ENCODE data around the gene TPT1. TPM values are rescaled to one million over a fixed set of nuclear protein-coding genes. Genes with fewer than 3 reads are reported as not detected.
"Not testable (repeated sequence)": the region's sequence is repeated elsewhere in the genome, so short reads cannot be mapped to it uniquely, and the experiment has no call there.

Gene TPT1
- total RNA-seq, 1 experiment from 2014 or later: 3,941 TPM

- DNase-seq (ENCODE audit: low read depth, low spot score): no peak
- in situ Hi-C loops (cut with HindIII; ENCODE audit: low pct_unique_long_range_greater_than_20kb, low sequenced_read_pairs): no loop called here
These were observed 31.5 kb upstream of the TPT1 start for GRCh38 chr13:45372189-45373161.

- in situ Hi-C loops (cut with HindIII; ENCODE audit: low pct_unique_long_range_greater_than_20kb, low sequenced_read_pairs): no loop called here
- DNase-seq (ENCODE audit: low read depth, low spot score): peak; percentile 78
These were observed 30.0 kb upstream of the TPT1 start for GRCh38 chr13:45370922-45371406.

DNA sequence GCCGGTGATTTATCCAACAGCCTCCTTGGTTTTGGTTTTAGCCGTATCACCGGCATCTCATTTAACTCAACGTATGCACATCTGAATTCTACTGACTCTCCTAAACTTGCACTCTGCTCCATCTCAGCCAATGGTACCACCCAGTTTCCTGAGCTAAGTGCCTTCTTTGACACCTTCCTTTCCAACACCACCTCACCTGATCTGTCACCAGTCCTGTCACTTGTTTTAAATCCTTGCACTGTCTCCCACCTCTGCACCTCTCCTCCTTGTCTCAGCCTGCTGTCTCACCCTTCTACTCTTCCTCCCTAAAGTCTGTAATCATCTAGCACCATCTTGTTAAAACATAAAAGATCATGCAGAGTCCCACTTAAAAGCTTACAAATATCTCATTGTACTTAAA lies 28.1 kb upstream of the TPT1 start:
- no peak for DNase-seq (ENCODE audit: low read depth, low spot score)
- in situ Hi-C loops (cut with HindIII; ENCODE audit: low pct_unique_long_range_greater_than_20kb, low sequenced_read_pairs): no loop called here

DNA sequence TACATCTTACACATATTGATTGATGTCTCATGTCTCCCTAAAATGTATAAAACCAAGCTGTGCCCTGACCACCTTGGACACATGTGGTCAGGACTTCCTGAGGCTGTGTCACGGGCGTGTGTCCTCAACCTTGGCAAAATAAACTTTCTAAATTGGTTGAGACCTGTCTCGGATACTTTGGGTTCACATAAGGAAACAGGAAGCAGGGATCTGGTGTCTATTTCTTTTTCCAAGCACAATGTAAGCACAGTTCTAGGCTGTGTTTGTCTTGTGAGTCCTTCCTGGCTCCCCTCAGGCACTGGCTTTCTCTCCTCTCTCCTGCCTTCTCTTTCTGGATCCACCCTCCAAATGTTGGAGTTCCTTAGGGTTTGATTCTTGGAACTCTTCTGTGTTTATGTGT lies 27.6 kb upstream of the TPT1 start:
- peak; percentile 78 for DNase-seq (ENCODE audit: low read depth, low spot score)
- in situ Hi-C loops (cut with HindIII; ENCODE audit: low pct_unique_long_range_greater_than_20kb, low sequenced_read_pairs): no loop called here

- no peak for DNase-seq (ENCODE audit: low read depth, low spot score)
- in situ Hi-C loops (cut with HindIII; ENCODE audit: low pct_unique_long_range_greater_than_20kb, low sequenced_read_pairs): no loop called here
These were observed 27.0 kb upstream of the TPT1 start for GRCh38 chr13:45368005-45368404.

DNA sequence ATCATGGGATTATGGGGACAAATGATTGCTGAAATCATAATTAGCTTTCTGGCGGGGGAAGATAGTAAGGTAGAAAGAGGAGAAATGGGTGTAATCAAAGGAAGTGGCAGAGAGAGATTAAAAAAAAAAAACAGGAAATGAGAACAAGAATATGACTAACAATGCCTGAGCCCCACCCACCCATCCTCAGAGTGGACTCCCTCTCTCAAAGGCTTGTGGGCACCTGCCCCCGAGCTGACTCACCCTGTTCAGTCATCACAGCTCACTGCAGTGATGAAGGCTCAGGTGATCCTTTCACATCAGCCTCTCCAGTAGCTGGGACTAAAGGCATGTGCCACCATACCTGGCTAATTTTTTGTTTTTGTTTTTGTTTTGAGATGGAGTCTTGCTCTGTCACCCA lies 26.4 kb upstream of the TPT1 start:
- peak; percentile 33 for DNase-seq (ENCODE audit: low read depth, low spot score)
- in situ Hi-C loops (cut with HindIII; ENCODE audit: low pct_unique_long_range_greater_than_20kb, low sequenced_read_pairs): no loop called here

GRCh38 chr13:45365558-45365885 lies 24.5 kb upstream of the TPT1 start:
- in situ Hi-C loops (cut with HindIII; ENCODE audit: low pct_unique_long_range_greater_than_20kb, low sequenced_read_pairs): no loop called here
- no peak for DNase-seq (ENCODE audit: low read depth, low spot score)

GRCh38 chr13:45364876-45365557 lies 24.0 kb upstream of the TPT1 start:
- DNase-seq (ENCODE audit: low read depth, low spot score): no peak
- in situ Hi-C loops (cut with HindIII; ENCODE audit: low pct_unique_long_range_greater_than_20kb, low sequenced_read_pairs): no loop called here

- in situ Hi-C loops (cut with HindIII; ENCODE audit: low pct_unique_long_range_greater_than_20kb, low sequenced_read_pairs): no loop called here
These were observed 22.0 kb upstream of the TPT1 start for GRCh38 chr13:45362939-45363338.

DNA sequence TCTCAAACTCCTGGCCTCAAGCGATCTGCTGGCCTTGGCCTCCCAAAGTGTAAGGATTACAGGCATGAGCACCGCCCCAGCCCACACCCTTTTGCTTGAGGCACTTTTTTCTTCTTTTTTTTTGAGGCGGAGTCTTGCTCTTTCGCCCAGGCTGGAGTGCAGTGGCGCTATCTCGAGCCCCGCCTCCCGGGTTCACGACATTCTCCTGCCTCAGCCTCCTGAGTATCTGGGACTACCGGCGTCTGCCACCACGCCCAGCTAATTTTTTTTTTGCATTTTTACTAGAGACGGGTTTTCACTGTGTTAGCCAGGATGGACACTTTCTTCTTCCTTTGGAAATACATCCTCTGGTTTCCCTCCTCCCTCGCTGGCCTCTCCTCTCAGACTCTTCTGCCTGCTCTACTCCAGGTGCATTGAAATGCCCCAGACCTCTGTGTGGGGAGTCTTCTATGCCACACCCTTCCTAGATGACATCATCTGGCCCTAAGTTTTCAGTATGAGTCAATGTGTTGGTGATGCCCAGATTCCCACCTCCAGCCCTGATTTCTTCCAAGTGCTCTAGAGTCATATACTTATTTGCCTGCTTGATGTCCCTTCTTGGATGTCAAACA lies 20.7 kb upstream of the TPT1 start:
- in situ Hi-C loops (cut with HindIII; ENCODE audit: low pct_unique_long_range_greater_than_20kb, low sequenced_read_pairs): no loop called here
- DNase-seq (ENCODE audit: low read depth, low spot score): no peak

More at GRCh38 chr13:45362939-45363338, 22.0 kb upstream of the TPT1 start:
- DNase-seq (ENCODE audit: low read depth, low spot score): peak; percentile 63

GRCh38 chr13:45356966-45357672 lies 16.1 kb upstream of the TPT1 start:
- DNase-seq (ENCODE audit: low read depth, low spot score): no peak
- in situ Hi-C loops (cut with HindIII; ENCODE audit: low pct_unique_long_range_greater_than_20kb, low sequenced_read_pairs): no loop called here

- no peak for DNase-seq (ENCODE audit: low read depth, low spot score)
These were observed 12.9 kb upstream of the TPT1 start for GRCh38 chr13:45353895-45354294.

GRCh38 chr13:45352031-45352430 lies 11.0 kb upstream of the TPT1 start:
- in situ Hi-C loops (cut with HindIII; ENCODE audit: low pct_unique_long_range_greater_than_20kb, low sequenced_read_pairs): no loop called here
- no peak for DNase-seq (ENCODE audit: low read depth, low spot score)

More at GRCh38 chr13:45353895-45354294, 12.9 kb upstream of the TPT1 start:
- in situ Hi-C loops (cut with HindIII; ENCODE audit: low pct_unique_long_range_greater_than_20kb, low sequenced_read_pairs): no loop called here

DNA sequence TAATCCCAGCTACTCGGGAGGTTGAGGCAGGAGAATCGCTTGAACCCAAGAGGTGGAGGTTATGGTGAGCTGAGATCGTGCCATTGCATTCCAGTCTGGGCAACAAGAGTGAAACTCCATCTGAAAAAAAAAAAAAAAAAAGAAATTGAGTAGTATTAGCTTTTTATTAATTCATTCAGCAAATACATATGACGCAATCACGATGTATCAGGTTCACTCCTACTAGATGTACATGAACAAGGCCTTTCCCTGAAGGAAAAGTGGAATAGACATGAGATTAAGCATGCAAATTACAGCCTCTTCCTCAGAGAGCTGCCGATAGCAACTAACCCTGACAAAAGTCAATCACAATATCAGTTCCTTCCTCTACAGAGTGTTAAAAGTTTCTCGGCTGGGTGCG lies 9.2 kb upstream of the TPT1 start:
- in situ Hi-C loops (cut with HindIII; ENCODE audit: low pct_unique_long_range_greater_than_20kb, low sequenced_read_pairs): no loop called here

DNA sequence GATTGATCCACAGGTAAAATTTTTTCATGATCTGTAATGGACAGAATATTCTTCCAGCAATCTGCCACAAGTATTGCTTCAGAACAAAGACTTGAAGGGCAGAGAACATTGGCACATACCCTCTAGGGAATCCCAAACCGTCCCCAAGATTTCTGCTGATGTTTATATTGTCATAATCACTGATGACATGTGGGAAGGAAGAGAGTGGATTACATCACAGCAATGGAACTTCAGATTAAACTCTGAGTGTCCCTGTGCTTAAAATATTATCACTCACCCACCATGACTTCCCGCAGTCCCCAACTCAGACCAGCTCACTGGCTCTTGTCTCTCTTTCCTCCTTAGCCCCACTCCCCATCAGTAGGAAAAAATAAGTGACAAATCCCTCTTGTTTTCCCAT lies 8.5 kb upstream of the TPT1 start:
- no peak for DNase-seq (ENCODE audit: low read depth, low spot score)
- in situ Hi-C loops (cut with HindIII; ENCODE audit: low pct_unique_long_range_greater_than_20kb, low sequenced_read_pairs): no loop called here

More for the DNA sequence above, 9.2 kb upstream of the TPT1 start:
- no peak for DNase-seq (ENCODE audit: low read depth, low spot score)

- in situ Hi-C loops (cut with HindIII; ENCODE audit: low pct_unique_long_range_greater_than_20kb, low sequenced_read_pairs); DNase-seq (ENCODE audit: low read depth, low spot score): not testable (repeated sequence)
These were observed 3.1 kb upstream of the TPT1 start for GRCh38 chr13:45344064-45344463.

DNA sequence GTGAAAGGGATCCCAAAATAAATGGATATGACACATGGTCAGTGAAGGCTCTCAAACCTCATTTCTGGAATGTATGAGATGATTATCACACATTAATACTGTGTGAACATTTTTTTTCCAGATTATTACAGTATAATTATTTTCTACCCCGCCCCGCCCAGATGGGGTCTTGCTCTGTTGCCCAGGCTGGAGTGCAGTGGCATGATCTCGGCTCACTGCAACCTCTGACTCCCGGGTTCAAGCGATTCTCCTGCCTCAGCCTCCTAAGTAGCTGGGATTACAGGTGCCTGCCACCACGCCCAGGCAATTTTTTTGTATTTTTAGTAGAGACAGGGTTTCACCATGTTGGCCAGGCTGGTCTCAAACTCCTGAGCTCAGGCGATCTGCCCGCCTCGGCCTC lies 2.1 kb upstream of the TPT1 start:
- DNase-seq (ENCODE audit: low read depth, low spot score); in situ Hi-C loops (cut with HindIII; ENCODE audit: low pct_unique_long_range_greater_than_20kb, low sequenced_read_pairs): not testable (repeated sequence)

- DNase-seq (ENCODE audit: low read depth, low spot score); in situ Hi-C loops (cut with HindIII; ENCODE audit: low pct_unique_long_range_greater_than_20kb, low sequenced_read_pairs): not testable (repeated sequence)
These were observed 1.7 kb upstream of the TPT1 start for GRCh38 chr13:45342668-45343067.
